ENCODE data around the gene IPO7. TPM values are rescaled to one million over a fixed set of nuclear protein-coding genes. Genes with fewer than 3 reads are reported as not detected.

The IPO7 gene
- polyA plus RNA-seq, 2 donors: 18.2 to 27.2 TPM

- H3K9me3 ChIP-seq (ENCODE audit: control insufficient read depth in 2 of 2, insufficient read depth in 1 of 2, low read depth in 1 of 2, low read length in 1 of 2): no peaks in the 10 kb centered on the region
- 91 to 96% methylated on average over 5 of the region's 5 CpGs for WGBS, 2 donors
- no peak overlapping the region for H3K27ac ChIP-seq (ENCODE audit: low read depth in 2 of 2, low read length in 1 of 2)
- no peaks in the 10 kb centered on the region for H3K36me3 ChIP-seq (ENCODE audit: control insufficient read depth in 2 of 2, insufficient read depth in 2 of 2, low read length in 1 of 2)
- no peaks in the 10 kb centered on the region for H3K27me3 ChIP-seq (ENCODE audit: control insufficient read depth in 1 of 2, insufficient read depth in 2 of 2, low read length in 2 of 2)
- no peaks in the 10 kb centered on the region for H3K4me1 ChIP-seq (ENCODE audit: control insufficient read depth in 2 of 2, insufficient read depth in 2 of 2, low read length in 1 of 2)
- H3K4me3 ChIP-seq (ENCODE audit: low read depth in 1 of 2, low read length in 2 of 2): no peak overlapping the region
Measured at GRCh38 chr11:9455722-9456121, 71.3 kb downstream of the IPO7 start.

- Histone ChIP-seq H3K4me3 (ENCODE audit: low read depth in 1 of 2, low read length in 2 of 2) (peak overlapping the region; percentile 93 to 96), H3K4me1 (ENCODE audit: control insufficient read depth in 2 of 2, insufficient read depth in 2 of 2, low read length in 1 of 2) (no peaks in the 10 kb centered on the region), H3K36me3 (ENCODE audit: control insufficient read depth in 2 of 2, insufficient read depth in 2 of 2, low read length in 1 of 2) (no peaks in the 10 kb centered on the region), H3K27ac (ENCODE audit: low read depth in 2 of 2, low read length in 1 of 2) (peak overlapping the region; percentile 99 to 100), H3K9me3 (ENCODE audit: control insufficient read depth in 2 of 2, insufficient read depth in 1 of 2, low read depth in 1 of 2, low read length in 1 of 2) (no peaks in the 10 kb centered on the region), H3K27me3 (ENCODE audit: control insufficient read depth in 1 of 2, insufficient read depth in 2 of 2, low read length in 2 of 2) (no peaks in the 10 kb centered on the region)
- 1% methylated on average over 22 to 23 of the region's 23 CpGs for WGBS, 2 donors
Measured at GRCh38 chr11:9459667-9460321, 75.3 kb downstream of the IPO7 start.

GRCh38 chr11:9460322-9461062 is 76.0 kb downstream of the IPO7 start, which contains the start of gene ZNF143:
TSS of gene ZNF143 (plus strand) at chr11:9461012. CDS start at chr11:9471309, 10,297 bp downstream.
- H3K4me3 ChIP-seq (ENCODE audit: low read depth in 1 of 2, low read length in 2 of 2): peak within 1 kb of the TSS; percentile 93 to 96
- peak within 1 kb of the TSS; percentile 100 for H3K27ac ChIP-seq (ENCODE audit: low read depth in 2 of 2, low read length in 1 of 2)
- H3K27me3 ChIP-seq (ENCODE audit: control insufficient read depth in 1 of 2, insufficient read depth in 2 of 2, low read length in 2 of 2): no peaks in the 10 kb centered on the region
- WGBS, 2 donors: 0% methylated on average over 45 of the region's 45 CpGs
- H3K4me1 ChIP-seq (ENCODE audit: control insufficient read depth in 2 of 2, insufficient read depth in 2 of 2, low read length in 1 of 2): no peaks in the 10 kb centered on the region
- H3K36me3 ChIP-seq (ENCODE audit: control insufficient read depth in 2 of 2, insufficient read depth in 2 of 2, low read length in 1 of 2): no peaks in the 10 kb centered on the region
- H3K9me3 ChIP-seq (ENCODE audit: control insufficient read depth in 2 of 2, insufficient read depth in 1 of 2, low read depth in 1 of 2, low read length in 1 of 2): no peaks in the 10 kb centered on the region

- H3K27ac ChIP-seq (ENCODE audit: low read depth in 2 of 2, low read length in 1 of 2): peak overlapping the region; percentile 98 to 100
- 0 to 1% methylated on average over 40 to 57 of the region's 57 CpGs for WGBS, 2 donors
- H3K9me3 ChIP-seq (ENCODE audit: control insufficient read depth in 2 of 2, insufficient read depth in 1 of 2, low read depth in 1 of 2, low read length in 1 of 2): no peaks in the 10 kb centered on the region
- no peaks in the 10 kb centered on the region for H3K36me3 ChIP-seq (ENCODE audit: control insufficient read depth in 2 of 2, insufficient read depth in 2 of 2, low read length in 1 of 2)
- no peaks in the 10 kb centered on the region for H3K4me1 ChIP-seq (ENCODE audit: control insufficient read depth in 2 of 2, insufficient read depth in 2 of 2, low read length in 1 of 2)
- no peaks in the 10 kb centered on the region for H3K27me3 ChIP-seq (ENCODE audit: control insufficient read depth in 1 of 2, insufficient read depth in 2 of 2, low read length in 2 of 2)
- peak overlapping the region; percentile 68 to 80 for H3K4me3 ChIP-seq (ENCODE audit: low read depth in 1 of 2, low read length in 2 of 2)
Measured at GRCh38 chr11:9461063-9461759, 76.8 kb downstream of the IPO7 start.

- peak overlapping the region in 1 of 2 donors; percentile 68 for H3K4me3 ChIP-seq (ENCODE audit: low read depth in 1 of 2, low read length in 2 of 2)
- peak overlapping the region in 1 of 2 donors; percentile 100 for H3K27ac ChIP-seq (ENCODE audit: low read depth in 2 of 2, low read length in 1 of 2)
- WGBS, 2 donors: 1% methylated on average over 10 of the region's 10 CpGs
Measured at GRCh38 chr11:9461760-9462134, 77.3 kb downstream of the IPO7 start.

GRCh38 chr11:9462172-9462799 is 77.8 kb downstream of the IPO7 start:
- Histone ChIP-seq H3K27me3 (ENCODE audit: control insufficient read depth in 1 of 2, insufficient read depth in 2 of 2, low read length in 2 of 2) (no peaks in the 10 kb centered on the region), H3K36me3 (ENCODE audit: control insufficient read depth in 2 of 2, insufficient read depth in 2 of 2, low read length in 1 of 2) (no peaks in the 10 kb centered on the region), H3K27ac (ENCODE audit: low read depth in 2 of 2, low read length in 1 of 2) (peak overlapping the region; percentile 3 to 41), H3K4me1 (ENCODE audit: control insufficient read depth in 2 of 2, insufficient read depth in 2 of 2, low read length in 1 of 2) (no peaks in the 10 kb centered on the region), H3K4me3 (ENCODE audit: low read depth in 1 of 2, low read length in 2 of 2) (peak overlapping the region in 1 of 2 donors; percentile 68), H3K9me3 (ENCODE audit: control insufficient read depth in 2 of 2, insufficient read depth in 1 of 2, low read depth in 1 of 2, low read length in 1 of 2) (no peaks in the 10 kb centered on the region)
- 81 to 83% methylated on average over 16 of the region's 16 CpGs for WGBS, 2 donors

More at GRCh38 chr11:9461760-9462134, 77.3 kb downstream of the IPO7 start:
- H3K27me3 ChIP-seq (ENCODE audit: control insufficient read depth in 1 of 2, insufficient read depth in 2 of 2, low read length in 2 of 2): no peaks in the 10 kb centered on the region
- no peaks in the 10 kb centered on the region for H3K36me3 ChIP-seq (ENCODE audit: control insufficient read depth in 2 of 2, insufficient read depth in 2 of 2, low read length in 1 of 2)
- H3K4me1 ChIP-seq (ENCODE audit: control insufficient read depth in 2 of 2, insufficient read depth in 2 of 2, low read length in 1 of 2): no peaks in the 10 kb centered on the region
- H3K9me3 ChIP-seq (ENCODE audit: control insufficient read depth in 2 of 2, insufficient read depth in 1 of 2, low read depth in 1 of 2, low read length in 1 of 2): no peaks in the 10 kb centered on the region

GRCh38 chr11:9462806-9463537 is 78.5 kb downstream of the IPO7 start:
- Histone ChIP-seq H3K27me3 (ENCODE audit: control insufficient read depth in 1 of 2, insufficient read depth in 2 of 2, low read length in 2 of 2) (no peaks in the 10 kb centered on the region), H3K9me3 (ENCODE audit: control insufficient read depth in 2 of 2, insufficient read depth in 1 of 2, low read depth in 1 of 2, low read length in 1 of 2) (no peaks in the 10 kb centered on the region), H3K4me1 (ENCODE audit: control insufficient read depth in 2 of 2, insufficient read depth in 2 of 2, low read length in 1 of 2) (no peaks in the 10 kb centered on the region), H3K4me3 (ENCODE audit: low read depth in 1 of 2, low read length in 2 of 2) (no peak overlapping the region), H3K36me3 (ENCODE audit: control insufficient read depth in 2 of 2, insufficient read depth in 2 of 2, low read length in 1 of 2) (no peaks in the 10 kb centered on the region), H3K27ac (ENCODE audit: low read depth in 2 of 2, low read length in 1 of 2) (no peak overlapping the region)
- 86 to 89% methylated on average over 8 of the region's 8 CpGs for WGBS, 2 donors

GRCh38 chr11:9470765-9471164 is 86.3 kb downstream of the IPO7 start:
- no peaks in the 10 kb centered on the region for H3K4me1 ChIP-seq (ENCODE audit: control insufficient read depth in 2 of 2, insufficient read depth in 2 of 2, low read length in 1 of 2)
- peaks cover 2 to 6% of the 10 kb centered on the region in 2 donors for H3K36me3 ChIP-seq (ENCODE audit: control insufficient read depth in 2 of 2, insufficient read depth in 2 of 2, low read length in 1 of 2)
- WGBS, 2 donors: 92 to 93% methylated on average over 4 of the region's 4 CpGs
- H3K9me3 ChIP-seq (ENCODE audit: control insufficient read depth in 2 of 2, insufficient read depth in 1 of 2, low read depth in 1 of 2, low read length in 1 of 2): no peaks in the 10 kb centered on the region
- no peaks in the 10 kb centered on the region for H3K27me3 ChIP-seq (ENCODE audit: control insufficient read depth in 1 of 2, insufficient read depth in 2 of 2, low read length in 2 of 2)
- H3K4me3 ChIP-seq (ENCODE audit: low read depth in 1 of 2, low read length in 2 of 2): no peak overlapping the region
- no peak overlapping the region for H3K27ac ChIP-seq (ENCODE audit: low read depth in 2 of 2, low read length in 1 of 2)

GRCh38 chr11:9473408-9473807 is 89.0 kb downstream of the IPO7 start:
- Histone ChIP-seq H3K4me3 (ENCODE audit: low read depth in 1 of 2, low read length in 2 of 2) (no peak overlapping the region), H3K27ac (ENCODE audit: low read depth in 2 of 2, low read length in 1 of 2) (no peak overlapping the region), H3K36me3 (ENCODE audit: control insufficient read depth in 2 of 2, insufficient read depth in 2 of 2, low read length in 1 of 2) (peaks cover 6 to 9% of the 10 kb centered on the region in 2 donors), H3K4me1 (ENCODE audit: control insufficient read depth in 2 of 2, insufficient read depth in 2 of 2, low read length in 1 of 2) (no peaks in the 10 kb centered on the region), H3K27me3 (ENCODE audit: control insufficient read depth in 1 of 2, insufficient read depth in 2 of 2, low read length in 2 of 2) (no peaks in the 10 kb centered on the region), H3K9me3 (ENCODE audit: control insufficient read depth in 2 of 2, insufficient read depth in 1 of 2, low read depth in 1 of 2, low read length in 1 of 2) (no peaks in the 10 kb centered on the region)
